H1 (cell line): ENCODE data around the gene GFRAL. TPM values are rescaled to one million over a fixed set of nuclear protein-coding genes. Genes with fewer than 3 reads are reported as not detected.
A peak's percentile ranks its signal among the peaks of the same experiment; 100 is the strongest.

Source experiments
- CTCF ChIA-PET: fragments of 300-600 bp; sonication (Branson Sonifier 250); formaldehyde crosslinking; loops from one replicate; lab custom pipeline; 2021; ENCODE audit not compliant: partially characterized antibody; lab: Charles Lee
- POLR2A ChIA-PET: fragments of 300-600 bp; sonication (Branson Sonifier 250); formaldehyde crosslinking; loops from one replicate; lab custom pipeline; 2021; ENCODE audit warnings: inconsistent platforms; ENCODE audit not compliant: partially characterized antibody; lab: Charles Lee
- DNase-seq, 2 experiments: peaks; one replicate each; pipeline versions ENCODE4 v3.0.0 to v3.0.0-alpha.2; 2010 to 2022; ENCODE audit warnings: low spot score in 2 of 2, low read depth in 1 of 2, mixed read lengths in 1 of 2
- FAIRE-seq: peaks from 2 replicates; lab custom pipeline; 2011; peaks lifted over from hg19 to GRCh38; lab: Jason Lieb, UNC
- H2AFZ ChIP-seq: 2 replicates; pipeline ENCODE4 v1.8.1; 2012; ENCODE audit warnings: low read length, inconsistent platforms
- H2AK5ac ChIP-seq: 2 replicates; pipeline ENCODE4 v1.6.1; 2013; ENCODE audit warnings: low read depth, low read length
- H2BK120ac ChIP-seq: replicated peaks from 2 replicates; pipeline ENCODE3; 2013; ENCODE audit warnings: low read depth, low read length, inconsistent platforms
- H2BK12ac ChIP-seq: 2 replicates; pipeline ENCODE4 v1.6.1; 2013; ENCODE audit warnings: low read depth, low read length
- H2BK15ac ChIP-seq: 2 replicates; pipeline ENCODE4 v1.6.1; 2013; ENCODE audit warnings: low read length
- H2BK20ac ChIP-seq: 2 replicates; pipeline ENCODE4 v1.6.1; 2013; ENCODE audit warnings: low read length
- H2BK5ac ChIP-seq: 2 replicates; pipeline ENCODE4 v1.6.1; 2013; ENCODE audit warnings: low read depth, low read length
- H3K14ac ChIP-seq: 2 replicates; pipeline ENCODE4 v1.6.1; 2013; ENCODE audit warnings: inconsistent platforms; ENCODE audit not compliant: insufficient read length
- H3K18ac ChIP-seq: 2 replicates; pipeline ENCODE4 v1.6.1; 2013; ENCODE audit warnings: low read length; ENCODE audit errors: extremely low read depth
- H3K23ac ChIP-seq: 2 replicates; pipeline ENCODE4 v1.6.1; 2013; ENCODE audit warnings: inconsistent platforms; ENCODE audit not compliant: insufficient read length
- H3K23me2 ChIP-seq: 2 replicates; pipeline ENCODE4 v1.6.1; 2013; ENCODE audit warnings: low read depth, low read length
- H3K27ac ChIP-seq: 2 replicates; pipeline ENCODE4 v1.6.1; 2011; ENCODE audit warnings: low read depth, low read length, inconsistent platforms
- H3K27me3 ChIP-seq, 4 experiments: replicated peaks in 1 of 4; 1 replicate in 1 of 4; 2 replicates in 3 of 4; pipeline versions ENCODE4 v1.6.1 to v1.8.1; 2011 to 2013; ENCODE audit warnings: low read length in 3 of 4, mild to moderate bottlenecking in 3 of 4, inconsistent platforms in 2 of 4, mixed read lengths in 2 of 4, moderate library complexity in 1 of 4; ENCODE audit not compliant: control insufficient read depth in 3 of 4, insufficient read depth in 3 of 4; ENCODE audit errors: extremely low read depth in 1 of 4
- H3K36me3 ChIP-seq, 4 experiments: 2 replicates each; pipeline versions ENCODE4 v1.6.1 to v1.8.1; 2011 to 2013; ENCODE audit warnings: mild to moderate bottlenecking in 4 of 4, low read length in 3 of 4, moderate library complexity in 2 of 4, control low read depth in 1 of 4, inconsistent platforms in 1 of 4; ENCODE audit not compliant: insufficient read depth in 4 of 4, control insufficient read depth in 2 of 4
- H3K4ac ChIP-seq: replicated peaks from 2 replicates; pipeline ENCODE3; 2013; ENCODE audit warnings: low read length, low read depth, mixed read lengths, inconsistent platforms; ENCODE audit not compliant: insufficient read length
- H3K4me1 ChIP-seq, 4 experiments: replicated peaks in 1 of 4; 1 replicate in 1 of 4; 2 replicates in 3 of 4; pipeline versions ENCODE4 v1.6.1 to v1.8.1; 2011 to 2013; ENCODE audit warnings: low read length in 3 of 4, inconsistent platforms in 2 of 4, mixed read lengths in 1 of 4; ENCODE audit not compliant: insufficient read depth in 4 of 4, control insufficient read depth in 3 of 4
- H3K4me2 ChIP-seq, 2 experiments: 2 replicates each; pipeline versions ENCODE4 v1.6.1 to v1.8.1; 2011 to 2013; ENCODE audit warnings: low read depth in 2 of 2, low read length in 2 of 2, control low read depth in 1 of 2, inconsistent platforms in 1 of 2, mild to moderate bottlenecking in 1 of 2; ENCODE audit not compliant: insufficient read depth in 1 of 2
- H3K4me3 ChIP-seq, 4 experiments: fragments of 200-600, 300-600 bp in 1 of 4; sonication (generic), shearing (Covaris generic), sonication (Bioruptor Twin) in 1 of 4; 2 replicates each; pipeline versions ENCODE4 v1.5.1 to v1.8.1; 2011 to 2016; ENCODE audit warnings: low read length in 4 of 4, low read depth in 3 of 4, control low read depth in 2 of 4, inconsistent platforms in 2 of 4, mild to moderate bottlenecking in 2 of 4, mixed read lengths in 1 of 4, moderate library complexity in 1 of 4; ENCODE audit not compliant: insufficient read depth in 2 of 4; ENCODE audit errors: extremely low read depth in 1 of 4
- H3K56ac ChIP-seq: replicated peaks from 2 replicates; pipeline ENCODE3; 2013; ENCODE audit warnings: low read depth, mild to moderate bottlenecking, mixed read lengths, low read length, inconsistent platforms; ENCODE audit not compliant: insufficient read length
- H3K79me1 ChIP-seq: 2 replicates; pipeline ENCODE4 v1.6.1; 2013; ENCODE audit warnings: low read depth, low read length, control low read depth
- H3K79me2 ChIP-seq, 2 experiments: 2 replicates each; pipeline versions ENCODE4 v1.6.1 to v1.8.1; 2012 to 2013; ENCODE audit warnings: low read length in 2 of 2, mild to moderate bottlenecking in 2 of 2, inconsistent platforms in 1 of 2; ENCODE audit not compliant: insufficient read depth in 2 of 2, control insufficient read depth in 1 of 2
- H3K9ac ChIP-seq, 4 experiments: replicated peaks in 1 of 4; 1 replicate in 1 of 4; 2 replicates in 3 of 4; pipeline versions ENCODE4 v1.6.1 to v1.8.1; 2011 to 2013; ENCODE audit warnings: low read depth in 3 of 4, low read length in 3 of 4, control low read depth in 2 of 4, mild to moderate bottlenecking in 2 of 4, moderate library complexity in 2 of 4, inconsistent platforms in 1 of 4; ENCODE audit errors: extremely low read depth in 1 of 4
- H3K9me3 ChIP-seq, 2 experiments: 2 replicates each; pipeline versions ENCODE4 v1.6.1 to v1.8.1; 2012 to 2013; ENCODE audit warnings: mild to moderate bottlenecking in 2 of 2, moderate library complexity in 2 of 2, control low read depth in 1 of 2, inconsistent platforms in 1 of 2, low read depth in 1 of 2, low read length in 1 of 2, mixed read lengths in 1 of 2; ENCODE audit not compliant: insufficient read depth in 2 of 2
- H4K20me1 ChIP-seq, 2 experiments: replicated peaks in 1 of 2; 2 replicates each; pipeline versions ENCODE3 to v1.8.1; 2011 to 2013; ENCODE audit warnings: inconsistent platforms in 2 of 2, low read length in 2 of 2, mild to moderate bottlenecking in 1 of 2; ENCODE audit not compliant: insufficient read depth in 2 of 2, control insufficient read depth in 1 of 2
- H4K5ac ChIP-seq: 2 replicates; pipeline ENCODE4 v1.6.1; 2013; ENCODE audit warnings: low read length, low read depth, mixed read lengths, inconsistent platforms; ENCODE audit not compliant: insufficient read length
- H4K8ac ChIP-seq: 2 replicates; pipeline ENCODE4 v1.8.0; 2013; ENCODE audit warnings: mild to moderate bottlenecking, moderate library complexity, low read length, inconsistent platforms; ENCODE audit not compliant: insufficient read depth; ENCODE audit errors: extremely low read depth
- H4K91ac ChIP-seq: replicated peaks from 2 replicates; pipeline ENCODE3; 2013; ENCODE audit warnings: low read length, mixed read lengths, inconsistent platforms; ENCODE audit not compliant: insufficient read length
- CREB1 ChIP-seq: IDR thresholded peaks from 2 replicates; pipeline ENCODE4 v1.6.1; 2012; ENCODE audit warnings: inconsistent platforms
- KDM1A ChIP-seq: fragments of 200-600, 300-600 bp; sonication (generic); IDR thresholded peaks from 2 replicates; pipeline ENCODE4 v1.7.1; 2016; ENCODE audit warnings: mild to moderate bottlenecking, low read length, borderline replicate concordance
- KDM5A ChIP-seq: fragments of 200-600 bp; IDR thresholded peaks from 2 replicates; pipeline ENCODE4 v1.7.1; 2012; ENCODE audit warnings: mild to moderate bottlenecking, low read length, inconsistent platforms, mixed read lengths
- PHF8 ChIP-seq: fragments of 200-600 bp; sonication (generic); conservative IDR thresholded peaks from 2 replicates; pipeline ENCODE4 v1.7.1; 2012; ENCODE audit warnings: low read depth, mild to moderate bottlenecking, inconsistent platforms, low read length, moderate library complexity
- RBBP5 ChIP-seq: IDR thresholded peaks from 2 replicates; pipeline ENCODE4 v1.7.1; 2012; ENCODE audit warnings: low read depth, mild to moderate bottlenecking, inconsistent platforms, low read length, moderate library complexity, borderline replicate concordance
- RFX5 ChIP-seq: IDR thresholded peaks from 2 replicates; pipeline ENCODE4 v1.6.1; 2011; ENCODE audit warnings: low read depth, low read length, improper control_type of control experiment, borderline replicate concordance
- SIX5 ChIP-seq: IDR thresholded peaks from 2 replicates; pipeline ENCODE4 v1.6.1; 2011; ENCODE audit warnings: mild to moderate bottlenecking, low read depth, low read length
- SP1 ChIP-seq: IDR thresholded peaks from 2 replicates; pipeline ENCODE4 v1.6.1; 2011; ENCODE audit warnings: low read depth, low read length
- TAF7 ChIP-seq: optimal IDR thresholded peaks from 2 replicates; pipeline ENCODE3; 2011; ENCODE audit warnings: low read depth, mild to moderate bottlenecking, inconsistent platforms, low read length, moderate library complexity, borderline replicate concordance
- TCF12 ChIP-seq: IDR thresholded peaks from 2 replicates; pipeline ENCODE4 v1.6.1; 2011; ENCODE audit warnings: low read depth, mild to moderate bottlenecking, low read length
- YY1 ChIP-seq: IDR thresholded peaks from 2 replicates; pipeline ENCODE4 v1.6.1; 2011; ENCODE audit warnings: low read depth, mild to moderate bottlenecking, low read length
- WGBS, 2 experiments: shearing (Covaris generic) in 1 of 2; methylation state at CpG; one replicate each; pipeline versions ENCODE4 v1.1.6 to v1.1.7; 2013 to 2015; ENCODE audit warnings: low lambda C conversion rate in 2 of 2, mixed read lengths in 2 of 2, inconsistent platforms in 1 of 2, low coverage in 1 of 2, missing lambda C conversion rate in 1 of 2; ENCODE audit not compliant: insufficient replicate concordance in 2 of 2, insufficient coverage in 1 of 2, insufficient read length in 1 of 2; ENCODE audit errors: extremely low coverage in 1 of 2, missing lambda C conversion rate in 1 of 2; 5-methylcytosine and 5-hydroxymethylcytosine counted together
- polyA plus RNA-seq, 7 experiments: library from polyadenylated mRNA; depleted of rRNA in 3 of 7; stranded (reverse) in 5 of 7; unstranded in 2 of 7; fragments of >200 nt in 5 of 7; fragments of 200-250 nt in 2 of 7; gene quantifications; 1 replicate in 5 of 7; 2 replicates in 1 of 7; 4 replicates in 1 of 7; pipeline versions ENCODE4 v1.2.1 to v1.2.3, GENCODE V29; 2011 to 2013; ENCODE audit warnings: missing spikeins in 2 of 7, mixed read lengths in 2 of 7
- total RNA-seq: library from RNA; stranded (reverse); fragmentation: NEBNext Ultra II Directional; extraction: Animal tissue kit (Norgen Biotek cat#: 25700); gene quantifications from 2 replicates; pipeline ENCODE4 v1.2.1, GENCODE V29; 2021
- TF ChIP-seq, protein P1 (sequence below): IDR thresholded peaks from 2 replicates; pipeline ENCODE4 v1.6.1; 2012; ENCODE audit warnings: low read length, inconsistent platforms

GFRAL gene
- total and polyA plus RNA-seq, 2 of the 8 experiments (the other 6 are each of a cell fraction or from before 2014, with no cell fraction given), result not detected

DNA sequence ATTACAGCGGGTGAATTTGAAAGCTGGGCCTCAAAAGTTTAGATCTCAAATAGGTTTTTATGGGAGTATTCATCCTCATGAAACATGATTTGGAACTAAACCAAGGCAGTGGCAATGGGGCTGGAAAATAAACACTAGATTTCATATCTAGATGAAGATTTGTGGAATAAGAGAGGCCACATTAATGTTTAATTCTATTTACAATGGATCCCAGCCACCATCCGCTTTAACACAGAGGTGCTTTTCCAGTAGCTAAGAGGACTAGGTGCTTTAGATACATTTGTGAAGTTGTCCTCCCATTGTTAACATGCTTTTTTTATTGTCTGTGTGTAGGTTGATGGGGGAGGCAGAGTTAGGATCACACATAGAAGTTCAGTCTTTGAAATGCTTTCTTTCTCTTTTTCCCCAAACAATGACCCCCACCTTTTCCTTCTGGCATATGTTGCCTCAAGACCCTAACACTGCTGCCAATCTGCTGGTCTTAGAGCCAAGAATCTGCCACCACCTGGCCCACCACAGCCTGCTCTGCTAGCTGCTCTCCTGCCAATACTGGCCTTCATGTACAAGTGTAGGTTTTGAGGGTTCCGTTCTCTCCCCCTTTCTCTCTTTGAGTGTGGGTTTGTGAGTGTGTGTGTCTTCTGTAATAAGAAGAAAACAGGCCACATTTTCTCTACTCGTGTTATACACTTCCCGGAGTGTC lies 27.8 kb upstream of the GFRAL start:
- Histone ChIP-seq H3K4me1 (no peaks in the 10 kb centered on the region), H2BK15ac (no peak overlapping the region), H3K18ac (no peak overlapping the region), H3K23me2 (no peaks in the 10 kb centered on the region), H3K4me2 (no peak overlapping the region), H2AK5ac (no peak overlapping the region), H4K91ac (no peak overlapping the region), H3K9me3 (no peaks in the 10 kb centered on the region), H2BK5ac (no peak overlapping the region), H2AFZ (peak overlapping the region; percentile 67; the same call in 1 of the 2 replicates), H3K4me3 (no peak overlapping the region), H3K4ac (no peak overlapping the region), H2BK12ac (no peak overlapping the region), H4K5ac (no peak overlapping the region), H3K36me3 (no peaks in the 10 kb centered on the region), H2BK120ac (no peak overlapping the region), H3K79me2 (no peaks in the 10 kb centered on the region), H3K23ac (no peak overlapping the region), H3K27ac (no peak overlapping the region), H3K9ac (no peak overlapping the region), H2BK20ac (no peak overlapping the region), H4K20me1 (no peaks in the 10 kb centered on the region), H4K8ac (no peak overlapping the region), H3K27me3 (no peaks in the 10 kb centered on the region), H3K14ac (no peak overlapping the region), H3K79me1 (no peaks in the 10 kb centered on the region), H3K56ac (no peak overlapping the region)
- POLR2A ChIA-PET, result no interaction called here
- DNase-seq (no peak), FAIRE-seq (no peak)
- WGBS, 2 experiments, result 92% methylated on average over 5 of the region's 5 CpGs; no CpG with 5 or more reads in 1 of the 2 experiments
- CTCF ChIA-PET, result interaction anchor here (0.7 to 1.4 kb wide), 3 partner anchors 23 to 1293 kb away, joined by 3 read pairs; no protein-coding TSS in a partner anchor
- TF ChIP-seq SP1, result no peak
- TF ChIP-seq KDM1A, result no peak
- no peak for TF ChIP-seq TAF7
- no peak for TF ChIP-seq SIX5
- TF ChIP-seq, protein P1, sequence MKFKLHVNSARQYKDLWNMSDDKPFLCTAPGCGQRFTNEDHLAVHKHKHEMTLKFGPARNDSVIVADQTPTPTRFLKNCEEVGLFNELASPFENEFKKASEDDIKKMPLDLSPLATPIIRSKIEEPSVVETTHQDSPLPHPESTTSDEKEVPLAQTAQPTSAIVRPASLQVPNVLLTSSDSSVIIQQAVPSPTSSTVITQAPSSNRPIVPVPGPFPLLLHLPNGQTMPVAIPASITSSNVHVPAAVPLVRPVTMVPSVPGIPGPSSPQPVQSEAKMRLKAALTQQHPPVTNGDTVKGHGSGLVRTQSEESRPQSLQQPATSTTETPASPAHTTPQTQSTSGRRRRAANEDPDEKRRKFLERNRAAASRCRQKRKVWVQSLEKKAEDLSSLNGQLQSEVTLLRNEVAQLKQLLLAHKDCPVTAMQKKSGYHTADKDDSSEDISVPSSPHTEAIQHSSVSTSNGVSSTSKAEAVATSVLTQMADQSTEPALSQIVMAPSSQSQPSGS, result no peak
- TF ChIP-seq CREB1, result no peak
- TF ChIP-seq RBBP5, result no peak
- TF ChIP-seq PHF8, result no peak
- TF ChIP-seq YY1, result no peak
- no peak for TF ChIP-seq RFX5
- no peak for TF ChIP-seq KDM5A
- no peak for TF ChIP-seq TCF12
